DLD1 (cell line): ENCODE measurements around the gene ZNF722.
"Not testable (repeated sequence)": the region's sequence is repeated elsewhere in the genome, so short reads cannot be mapped to it uniquely, and the experiment has no call there.

Source experiments
- in situ Hi-C: cut with HindIII; loops from 2 replicates; pipeline ENCODE4 v1.10.0; 2017; ENCODE audit warnings: low sequenced_read_pairs

Gene ZNF722

DNA sequence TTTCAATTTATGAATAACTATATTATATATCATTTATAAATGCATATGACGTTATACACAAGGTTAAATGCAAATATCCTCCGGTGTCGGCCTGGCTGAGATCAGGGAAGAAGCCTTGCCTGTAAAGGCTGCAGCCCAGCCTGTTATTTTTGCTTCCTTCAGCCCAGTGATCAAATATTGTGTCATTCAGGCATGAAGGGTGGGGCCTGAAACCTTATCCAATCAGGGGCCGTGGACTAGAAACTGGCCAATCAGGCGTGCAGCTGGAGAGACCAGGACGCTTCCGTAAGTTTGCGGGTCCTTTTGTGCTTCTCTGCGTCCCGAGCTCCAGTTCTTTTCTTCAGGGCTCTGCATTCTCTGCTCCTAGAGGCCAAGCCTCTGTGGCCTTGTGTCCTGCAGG is at the start of gene ZNF722:
ZNF722 (plus strand) TSS at position 301 of the 400 bp plus-strand sequence. CDS start 113 bp downstream, outside the sequence.
- in situ Hi-C loops: no loop called here

DNA sequence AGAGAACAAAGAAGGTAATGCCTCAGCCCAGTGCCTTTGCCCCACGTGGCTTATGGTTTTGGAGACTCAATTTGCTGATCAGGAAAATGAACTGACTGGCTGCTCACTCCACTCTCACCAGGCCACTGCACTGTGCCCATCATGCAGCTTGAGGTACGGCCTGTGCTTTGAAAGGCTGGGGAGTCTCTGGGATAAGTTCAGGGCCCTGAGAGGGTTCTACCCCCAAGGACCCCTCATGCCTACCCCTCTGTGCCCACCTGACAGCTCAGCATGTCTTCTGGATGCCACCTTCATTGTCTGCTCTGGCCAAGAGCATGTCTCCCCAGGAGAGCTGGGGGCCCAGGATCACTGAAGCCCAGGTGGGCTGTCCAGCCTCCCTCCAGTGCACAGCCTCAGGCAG is 45.5 kb upstream of the ZNF722 start:
- in situ Hi-C loops: no loop called here

DNA sequence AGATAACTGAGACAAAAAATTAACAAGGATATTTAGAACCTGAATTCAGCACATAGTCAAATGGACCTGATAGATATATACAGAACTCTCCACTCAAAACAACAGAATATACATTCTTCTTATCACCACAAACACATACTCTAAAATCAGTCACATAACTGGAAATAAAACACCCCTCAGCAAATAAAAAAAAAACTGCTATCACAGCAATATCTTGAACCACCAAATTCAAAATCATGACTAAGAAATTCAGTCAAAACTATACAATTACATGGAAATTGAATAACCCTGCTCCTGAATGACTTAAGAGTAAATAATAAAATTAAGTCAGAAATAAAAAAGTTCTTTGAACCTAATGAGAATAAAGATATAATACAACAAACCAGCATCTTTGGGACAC is 30.0 kb upstream of the ZNF722 start:
- in situ Hi-C loops: no loop called here

DNA sequence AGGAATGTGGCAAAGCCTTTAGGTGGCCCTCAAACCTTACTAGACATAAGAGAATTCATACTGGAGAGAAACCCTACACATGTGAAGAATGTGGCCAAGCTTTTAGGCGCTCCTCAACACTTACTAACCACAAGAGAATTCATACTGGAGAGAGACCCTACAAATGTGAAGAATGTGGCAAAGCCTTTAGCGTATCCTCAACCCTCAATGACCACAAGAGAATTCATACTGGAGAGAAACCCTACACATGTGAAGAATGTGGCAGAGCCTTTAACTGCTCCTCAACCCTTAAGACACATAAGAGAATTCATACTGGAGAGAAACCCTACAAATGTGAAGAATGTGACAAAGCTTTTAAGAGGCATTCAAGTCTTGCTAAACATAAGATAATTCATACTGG is 16.8 kb downstream of the ZNF722 start:
- in situ Hi-C loops: not testable (repeated sequence)

DNA sequence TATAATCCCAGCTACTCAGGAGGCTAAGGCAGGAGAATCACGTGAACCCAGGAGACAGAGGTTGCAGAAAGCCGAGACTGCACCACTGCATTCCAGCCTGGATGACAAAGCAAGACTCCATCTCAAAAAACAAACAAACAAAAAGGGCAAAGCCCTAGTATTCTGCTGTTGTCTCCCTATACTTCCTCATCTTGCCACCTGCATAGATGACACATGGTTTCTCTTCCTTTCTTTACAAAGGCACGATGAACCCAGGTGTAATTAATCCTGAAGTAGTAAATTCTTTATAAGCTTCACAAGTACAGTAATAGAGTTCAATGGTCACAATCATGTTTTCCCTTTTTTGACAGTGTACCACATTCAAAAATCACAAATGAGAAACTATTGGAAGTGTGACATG is 36.7 kb downstream of the ZNF722 start:
- in situ Hi-C loops: no loop called here

DNA sequence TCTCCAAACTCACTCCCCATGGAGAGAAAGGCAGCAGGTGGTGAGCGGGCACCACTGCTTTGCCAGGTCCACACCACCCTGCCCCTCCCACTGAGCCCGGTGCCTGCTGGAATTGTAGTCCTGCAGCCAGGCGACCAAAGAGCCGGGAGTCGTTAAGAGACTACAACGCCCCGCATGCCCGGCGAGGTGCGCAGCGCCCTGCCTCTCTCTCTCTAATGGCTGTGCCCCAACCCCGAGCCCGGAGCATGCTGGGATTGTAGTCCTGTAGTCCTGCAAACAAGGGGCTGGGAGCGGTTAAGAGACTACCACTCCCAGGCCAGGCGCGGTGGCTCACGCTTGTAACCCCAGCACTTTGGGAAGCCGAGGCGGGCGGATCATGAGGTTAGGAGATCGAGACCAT is 38.4 kb downstream of the ZNF722 start:
- in situ Hi-C loops: no loop called here

DNA sequence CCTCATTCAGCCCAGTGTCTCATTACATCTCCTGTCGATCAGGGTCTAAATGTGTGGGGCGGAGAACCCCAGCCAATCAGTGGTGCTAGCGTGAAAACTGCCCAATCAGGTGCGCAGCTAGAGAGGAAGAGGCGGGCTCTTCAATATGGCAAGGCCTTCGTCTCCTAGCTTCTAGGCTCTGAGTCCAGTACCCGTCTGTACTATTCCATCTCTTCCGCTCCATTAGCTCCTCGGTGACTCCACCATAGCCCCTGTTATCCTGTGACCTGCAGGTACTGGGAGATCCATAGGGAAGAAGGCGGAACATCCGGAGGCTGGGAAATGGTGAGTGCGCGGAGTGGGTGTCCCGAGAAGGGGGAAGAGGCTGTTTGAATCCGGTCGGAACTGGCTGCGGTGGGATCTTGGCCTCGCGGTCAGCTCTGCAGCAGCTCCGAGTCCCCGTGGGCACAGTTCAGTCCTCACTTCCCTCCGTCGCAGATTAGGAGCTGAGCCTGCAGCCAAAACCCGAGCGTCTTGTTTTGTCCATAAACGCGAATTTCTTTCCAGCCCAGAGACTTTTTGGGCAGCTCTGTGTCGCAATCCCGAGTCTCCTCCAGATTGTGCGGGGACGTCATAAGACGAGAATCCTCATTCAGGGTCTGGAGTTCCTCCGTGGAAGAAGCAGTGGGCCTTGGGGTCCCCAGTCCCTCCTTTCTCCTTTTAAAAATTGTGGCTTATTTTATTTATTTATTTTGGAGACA is 46.8 kb downstream of the ZNF722 start, which contains the start of gene ZNF727:
ZNF727 (plus strand) TSS at position 134 of the 740 bp plus-strand sequence; CDS start at position 322, 188 bp downstream.
- in situ Hi-C loops: no loop called here

DNA sequence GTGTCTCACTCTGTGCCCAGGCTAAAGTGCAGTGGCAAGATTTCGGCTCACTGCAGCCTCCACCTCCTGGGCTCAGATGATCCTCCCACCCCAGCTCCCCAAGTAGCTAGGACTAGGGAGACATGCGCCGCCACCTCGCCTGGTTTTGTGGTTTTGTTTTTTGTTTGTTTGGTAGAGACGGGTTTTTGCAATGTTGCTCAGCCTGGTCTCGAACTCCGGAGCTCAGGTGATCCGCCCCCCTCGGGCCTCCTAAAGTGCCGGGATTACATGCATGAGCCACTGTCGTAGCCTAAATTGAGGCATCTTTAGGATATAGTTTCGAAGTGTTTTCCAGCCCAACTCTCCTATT is 47.4 kb downstream of the ZNF722 start:
- in situ Hi-C loops: no loop called here
